Panc1 (cell line): ENCODE data around the gene SIAH1.

Experiments
- TF ChIP-seq, protein P1 (sequence below), 2 experiments: IDR thresholded peaks; 2 replicates each; pipeline ENCODE4 v1.6.1; 2011 to 2012; ENCODE audit warnings: low read depth in 2 of 2, control low read depth in 1 of 2, low read length in 1 of 2, mild to moderate bottlenecking in 1 of 2, moderate library complexity in 1 of 2; ENCODE audit not compliant: insufficient read depth in 1 of 2
- TF ChIP-seq, protein P2 (sequence below): fragments of 450-650 bp; IDR thresholded peaks from 2 replicates; pipeline ENCODE4 v1.5.1; 2017; ENCODE audit warnings: mild to moderate bottlenecking

DNA sequence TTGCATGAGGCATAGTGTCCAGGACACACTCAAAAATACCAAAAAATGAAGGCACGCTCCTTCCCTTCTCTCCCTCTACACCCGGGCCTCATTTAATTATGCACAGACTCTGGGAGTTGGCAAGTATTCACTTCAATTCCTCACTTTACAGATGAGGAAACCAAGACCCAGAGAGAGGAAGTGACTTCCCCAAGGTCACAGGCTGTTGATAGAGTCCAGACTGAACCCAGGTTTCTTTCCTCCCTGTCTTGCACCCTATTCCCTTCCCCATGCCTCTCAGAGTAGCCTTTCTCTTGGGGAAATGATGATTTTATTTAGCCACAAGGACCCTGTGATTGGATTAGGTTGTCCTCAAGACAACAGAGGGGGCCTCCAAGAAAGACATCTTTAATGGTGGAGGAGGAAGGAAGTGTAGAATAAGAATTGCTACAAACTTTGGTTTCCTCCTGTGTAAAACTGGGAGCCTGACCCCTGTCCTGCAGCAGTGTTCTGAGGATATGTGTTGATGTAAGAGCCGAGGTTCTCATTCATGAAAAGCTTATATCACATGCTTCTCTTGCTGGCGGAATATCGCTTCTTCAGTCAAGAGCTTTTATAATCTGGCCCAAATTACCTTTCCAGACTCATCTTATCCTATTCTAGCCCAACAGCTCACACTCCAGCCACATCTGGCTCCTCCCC, 48.8 kb upstream of the SIAH1 start:
- TF ChIP-seq, protein P1, sequence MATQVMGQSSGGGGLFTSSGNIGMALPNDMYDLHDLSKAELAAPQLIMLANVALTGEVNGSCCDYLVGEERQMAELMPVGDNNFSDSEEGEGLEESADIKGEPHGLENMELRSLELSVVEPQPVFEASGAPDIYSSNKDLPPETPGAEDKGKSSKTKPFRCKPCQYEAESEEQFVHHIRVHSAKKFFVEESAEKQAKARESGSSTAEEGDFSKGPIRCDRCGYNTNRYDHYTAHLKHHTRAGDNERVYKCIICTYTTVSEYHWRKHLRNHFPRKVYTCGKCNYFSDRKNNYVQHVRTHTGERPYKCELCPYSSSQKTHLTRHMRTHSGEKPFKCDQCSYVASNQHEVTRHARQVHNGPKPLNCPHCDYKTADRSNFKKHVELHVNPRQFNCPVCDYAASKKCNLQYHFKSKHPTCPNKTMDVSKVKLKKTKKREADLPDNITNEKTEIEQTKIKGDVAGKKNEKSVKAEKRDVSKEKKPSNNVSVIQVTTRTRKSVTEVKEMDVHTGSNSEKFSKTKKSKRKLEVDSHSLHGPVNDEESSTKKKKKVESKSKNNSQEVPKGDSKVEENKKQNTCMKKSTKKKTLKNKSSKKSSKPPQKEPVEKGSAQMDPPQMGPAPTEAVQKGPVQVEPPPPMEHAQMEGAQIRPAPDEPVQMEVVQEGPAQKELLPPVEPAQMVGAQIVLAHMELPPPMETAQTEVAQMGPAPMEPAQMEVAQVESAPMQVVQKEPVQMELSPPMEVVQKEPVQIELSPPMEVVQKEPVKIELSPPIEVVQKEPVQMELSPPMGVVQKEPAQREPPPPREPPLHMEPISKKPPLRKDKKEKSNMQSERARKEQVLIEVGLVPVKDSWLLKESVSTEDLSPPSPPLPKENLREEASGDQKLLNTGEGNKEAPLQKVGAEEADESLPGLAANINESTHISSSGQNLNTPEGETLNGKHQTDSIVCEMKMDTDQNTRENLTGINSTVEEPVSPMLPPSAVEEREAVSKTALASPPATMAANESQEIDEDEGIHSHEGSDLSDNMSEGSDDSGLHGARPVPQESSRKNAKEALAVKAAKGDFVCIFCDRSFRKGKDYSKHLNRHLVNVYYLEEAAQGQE (IDR thresholded peaks at IDR 0.05; ENCODE audit: insufficient read depth in 1 of 2, low read depth in 2 of 2, low read length in 1 of 2): no peak
- TF ChIP-seq, protein P2, sequence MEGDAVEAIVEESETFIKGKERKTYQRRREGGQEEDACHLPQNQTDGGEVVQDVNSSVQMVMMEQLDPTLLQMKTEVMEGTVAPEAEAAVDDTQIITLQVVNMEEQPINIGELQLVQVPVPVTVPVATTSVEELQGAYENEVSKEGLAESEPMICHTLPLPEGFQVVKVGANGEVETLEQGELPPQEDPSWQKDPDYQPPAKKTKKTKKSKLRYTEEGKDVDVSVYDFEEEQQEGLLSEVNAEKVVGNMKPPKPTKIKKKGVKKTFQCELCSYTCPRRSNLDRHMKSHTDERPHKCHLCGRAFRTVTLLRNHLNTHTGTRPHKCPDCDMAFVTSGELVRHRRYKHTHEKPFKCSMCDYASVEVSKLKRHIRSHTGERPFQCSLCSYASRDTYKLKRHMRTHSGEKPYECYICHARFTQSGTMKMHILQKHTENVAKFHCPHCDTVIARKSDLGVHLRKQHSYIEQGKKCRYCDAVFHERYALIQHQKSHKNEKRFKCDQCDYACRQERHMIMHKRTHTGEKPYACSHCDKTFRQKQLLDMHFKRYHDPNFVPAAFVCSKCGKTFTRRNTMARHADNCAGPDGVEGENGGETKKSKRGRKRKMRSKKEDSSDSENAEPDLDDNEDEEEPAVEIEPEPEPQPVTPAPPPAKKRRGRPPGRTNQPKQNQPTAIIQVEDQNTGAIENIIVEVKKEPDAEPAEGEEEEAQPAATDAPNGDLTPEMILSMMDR: no peak
